ENCODE data around the gene CNST. TPM values are rescaled to one million over a fixed set of nuclear protein-coding genes. Genes with fewer than 3 reads are reported as not detected.

Gene CNST
- total and polyA plus RNA-seq, 8 donors, result 3.6 to 12.9 (median 8.9) TPM

DNA sequence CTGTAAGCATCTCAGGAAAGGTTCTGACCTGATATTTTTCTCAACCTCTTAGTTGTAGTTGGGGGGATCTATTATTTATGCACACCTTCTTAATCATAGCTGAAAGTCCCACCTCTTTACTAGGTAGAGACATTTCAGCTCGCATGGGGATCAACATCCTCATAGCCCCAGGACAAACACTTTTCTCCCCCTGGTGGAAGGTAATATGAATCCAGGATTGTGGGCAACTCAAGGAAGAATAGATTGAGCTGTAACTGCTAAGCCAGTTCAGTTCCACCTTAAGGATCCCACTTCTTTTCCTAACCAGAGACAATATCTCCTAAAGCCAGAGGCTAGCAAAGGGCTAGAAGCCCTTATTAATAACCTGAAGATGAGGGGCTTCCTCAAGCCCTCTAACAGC, 33.7 kb upstream of the CNST start:
- FAIRE-seq (no peak), ATAC-seq (no peak), DNase-seq (no peak)
- TF ChIP-seq, protein P1, sequence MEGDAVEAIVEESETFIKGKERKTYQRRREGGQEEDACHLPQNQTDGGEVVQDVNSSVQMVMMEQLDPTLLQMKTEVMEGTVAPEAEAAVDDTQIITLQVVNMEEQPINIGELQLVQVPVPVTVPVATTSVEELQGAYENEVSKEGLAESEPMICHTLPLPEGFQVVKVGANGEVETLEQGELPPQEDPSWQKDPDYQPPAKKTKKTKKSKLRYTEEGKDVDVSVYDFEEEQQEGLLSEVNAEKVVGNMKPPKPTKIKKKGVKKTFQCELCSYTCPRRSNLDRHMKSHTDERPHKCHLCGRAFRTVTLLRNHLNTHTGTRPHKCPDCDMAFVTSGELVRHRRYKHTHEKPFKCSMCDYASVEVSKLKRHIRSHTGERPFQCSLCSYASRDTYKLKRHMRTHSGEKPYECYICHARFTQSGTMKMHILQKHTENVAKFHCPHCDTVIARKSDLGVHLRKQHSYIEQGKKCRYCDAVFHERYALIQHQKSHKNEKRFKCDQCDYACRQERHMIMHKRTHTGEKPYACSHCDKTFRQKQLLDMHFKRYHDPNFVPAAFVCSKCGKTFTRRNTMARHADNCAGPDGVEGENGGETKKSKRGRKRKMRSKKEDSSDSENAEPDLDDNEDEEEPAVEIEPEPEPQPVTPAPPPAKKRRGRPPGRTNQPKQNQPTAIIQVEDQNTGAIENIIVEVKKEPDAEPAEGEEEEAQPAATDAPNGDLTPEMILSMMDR (IDR thresholded peaks at IDR 0.05), result no peak
- no peak overlapping the region for H3K4me3 ChIP-seq
- intact Hi-C loops (cut with DNase I), result no loop called here
- no peaks in the 10 kb centered on the region for H3K9me3 ChIP-seq
- H3K4me1 ChIP-seq, result no peaks in the 10 kb centered on the region
- no peak overlapping the region for H3K27ac ChIP-seq
- WGBS, 2 donors, result 29 to 33% methylated on average over 1 of the region's 1 CpG
- no peaks in the 10 kb centered on the region for H3K36me3 ChIP-seq
- no peaks in the 10 kb centered on the region for H3K27me3 ChIP-seq

DNA sequence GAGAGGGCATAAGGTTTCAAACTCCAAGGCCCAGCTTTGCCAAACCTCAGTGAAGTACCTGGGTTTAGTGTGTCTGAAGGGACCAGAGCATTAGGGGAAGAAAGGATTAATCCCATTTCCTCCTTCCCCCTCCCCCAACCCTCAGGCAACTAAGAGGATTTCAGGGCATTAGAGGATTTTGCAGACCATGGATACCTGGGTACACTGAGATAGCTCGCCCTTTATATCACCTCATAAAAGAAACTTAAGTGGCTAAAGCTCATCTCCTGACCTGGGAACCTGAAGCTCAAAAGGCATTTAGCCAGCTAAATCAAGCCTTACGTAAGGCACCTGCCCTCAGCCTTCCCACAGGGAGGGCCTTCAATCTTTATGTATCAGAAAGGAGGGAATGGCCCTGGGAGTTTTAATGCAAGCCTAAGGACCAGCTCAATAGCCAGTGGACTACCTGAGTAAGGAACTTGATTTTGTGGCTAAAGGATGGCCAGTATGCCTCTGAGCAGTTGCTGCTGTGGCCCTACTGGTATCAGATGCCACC, 32.8 kb upstream of the CNST start:
- ATAC-seq (no peak), FAIRE-seq (no peak), DNase-seq (no peak)
- WGBS, 2 donors, result 83 to 91% methylated on average over 2 of the region's 2 CpGs
- H3K4me1 ChIP-seq, result no peaks in the 10 kb centered on the region
- no peaks in the 10 kb centered on the region for H3K36me3 ChIP-seq
- no peak overlapping the region for H3K27ac ChIP-seq
- H3K27me3 ChIP-seq, result no peaks in the 10 kb centered on the region
- no peak overlapping the region for H3K4me3 ChIP-seq
- TF ChIP-seq, protein P1 (IDR thresholded peaks at IDR 0.05), result no peak
- intact Hi-C loops (cut with DNase I), result no loop called here
- H3K9me3 ChIP-seq, result no peaks in the 10 kb centered on the region

DNA sequence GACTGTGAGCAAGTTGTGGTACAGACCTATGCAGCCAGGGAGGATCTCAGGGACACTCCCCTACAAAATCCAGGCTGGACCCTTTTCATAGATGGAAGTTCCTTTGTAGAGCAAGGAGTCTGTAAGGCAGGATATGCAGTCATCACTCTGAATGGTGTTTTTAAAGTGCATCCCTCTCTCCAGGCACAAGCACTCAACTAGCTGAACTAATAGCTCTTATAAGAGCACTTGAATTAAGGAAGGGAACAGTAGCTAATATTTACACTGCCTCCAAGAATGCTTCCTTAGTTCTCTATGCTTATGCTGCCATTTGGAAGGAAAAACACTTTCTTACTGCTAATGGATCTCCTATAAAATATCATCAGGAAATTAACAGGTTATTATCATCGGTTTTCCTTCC, 32.1 kb upstream of the CNST start:
- no peak for FAIRE-seq
- Histone ChIP-seq H3K9me3 (no peaks in the 10 kb centered on the region), H3K27me3 (no peaks in the 10 kb centered on the region), H3K36me3 (no peaks in the 10 kb centered on the region), H3K27ac (no peak overlapping the region), H3K4me3 (no peak overlapping the region), H3K4me1 (no peaks in the 10 kb centered on the region)
- intact Hi-C loops (cut with DNase I), result no loop called here
- ATAC-seq, result no peak
- no peak for DNase-seq
- WGBS, 2 donors, result 52 to 81% methylated on average over 1 of the region's 1 CpG
- TF ChIP-seq, protein P1 (IDR thresholded peaks at IDR 0.05), result no peak

DNA sequence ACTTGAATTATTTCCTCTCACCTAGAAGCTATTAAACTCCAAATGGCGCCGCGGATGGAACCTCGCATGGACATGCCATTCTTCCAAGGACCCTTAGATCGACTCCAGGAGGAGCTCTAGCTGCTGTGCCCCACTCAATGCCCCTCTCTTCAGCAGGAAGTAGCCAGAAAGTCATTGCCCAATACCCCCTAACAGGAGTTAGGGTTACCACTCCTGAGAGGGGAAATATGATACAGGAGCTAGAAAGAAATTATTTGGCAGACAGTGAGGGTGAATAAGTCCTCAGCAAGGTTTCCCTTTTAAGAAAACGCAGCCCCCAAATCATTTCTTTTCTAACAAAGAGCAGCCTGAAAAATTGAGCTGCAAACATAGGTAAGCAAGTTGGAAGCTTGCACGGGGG, 28.8 kb upstream of the CNST start:
- H3K27ac ChIP-seq, result no peak overlapping the region
- 79 to 80% methylated on average over 7 of the region's 7 CpGs for WGBS, 2 donors
- no peaks in the 10 kb centered on the region for H3K27me3 ChIP-seq
- no peak for DNase-seq
- TF ChIP-seq, protein P1 (IDR thresholded peaks at IDR 0.05), result no peak
- H3K9me3 ChIP-seq, result no peaks in the 10 kb centered on the region
- FAIRE-seq, result no peak
- H3K4me1 ChIP-seq, result no peaks in the 10 kb centered on the region
- intact Hi-C loops (cut with DNase I), result no loop called here
- no peak for ATAC-seq
- H3K4me3 ChIP-seq, result no peak overlapping the region
- peaks cover 0 to 12% (median 7%) of the 10 kb centered on the region in 3 donors for H3K36me3 ChIP-seq

DNA sequence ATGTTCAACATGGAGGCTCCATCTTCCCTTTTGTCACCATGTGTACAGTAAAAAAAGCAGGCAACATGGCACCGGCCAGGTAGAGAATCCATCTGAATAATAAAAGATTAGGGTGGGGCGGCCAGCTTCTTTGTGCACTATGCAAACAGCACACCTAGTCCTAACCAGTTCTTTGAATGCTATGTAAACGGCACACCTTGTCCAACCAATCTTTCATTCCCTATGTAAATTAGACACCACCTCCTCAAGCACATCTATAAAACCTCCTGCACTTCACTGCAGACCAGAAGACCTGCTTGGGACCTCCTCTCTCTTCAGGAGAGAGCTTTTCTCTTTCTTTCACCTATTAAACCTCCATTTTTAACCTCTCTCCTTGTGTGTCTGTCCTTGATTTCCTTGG, 28.4 kb upstream of the CNST start:
- no peaks in the 10 kb centered on the region for H3K9me3 ChIP-seq
- intact Hi-C loops (cut with DNase I), result no loop called here
- no peak for DNase-seq
- no peak for FAIRE-seq
- peaks cover 0 to 16% (median 8%) of the 10 kb centered on the region in 3 donors for H3K36me3 ChIP-seq
- TF ChIP-seq, protein P1 (IDR thresholded peaks at IDR 0.05), result no peak
- no peak overlapping the region for H3K4me3 ChIP-seq
- H3K27ac ChIP-seq, result no peak overlapping the region
- 59 to 72% methylated on average over 3 of the region's 3 CpGs for WGBS, 2 donors
- no peaks in the 10 kb centered on the region for H3K27me3 ChIP-seq
- no peaks in the 10 kb centered on the region for H3K4me1 ChIP-seq
- no peak for ATAC-seq

Data from pancreas (tissue), 10 donors.